ENCODE measurements around the gene MRPL46.
A peak's percentile ranks its signal among the peaks of the same experiment; 100 is the strongest.

The MRPL46 gene

GRCh38 chr15:88467073-88467934 lies at the start of gene MRPL46, which contains the start of gene MRPS11:
Gene MRPL46, minus strand, starts transcription at chr15:88467388. Its CDS starts 11 bp downstream, at chr15:88467377.
Gene MRPS11, plus strand, starts transcription at chr15:88467708. Its CDS starts 10 bp downstream, at chr15:88467718.
- peak; percentile 95 for DNase-seq

- no peak for DNase-seq
Observed at GRCh38 chr15:88513195-88513594, 46.0 kb upstream of the MRPL46 start.

DNA sequence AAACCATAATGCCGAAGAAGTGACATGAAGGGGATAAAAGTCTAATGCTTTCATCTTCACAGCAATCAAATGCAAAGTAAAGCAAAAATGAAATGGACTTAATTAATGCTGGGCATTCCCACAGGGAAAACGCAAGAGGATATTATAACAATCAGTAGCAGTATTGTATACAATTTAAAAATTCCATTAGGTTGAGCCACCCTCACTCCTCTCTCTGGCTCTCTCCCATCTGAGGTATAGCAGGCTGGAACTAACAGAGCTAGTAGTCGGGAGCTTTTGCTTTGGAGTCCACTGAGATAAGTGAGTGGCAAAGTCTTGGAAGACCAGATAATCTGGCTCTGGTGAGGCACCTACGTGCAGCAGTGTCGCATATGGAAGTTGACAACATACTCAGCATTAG lies 45.4 kb upstream of the MRPL46 start:
- no peak for DNase-seq

DNA sequence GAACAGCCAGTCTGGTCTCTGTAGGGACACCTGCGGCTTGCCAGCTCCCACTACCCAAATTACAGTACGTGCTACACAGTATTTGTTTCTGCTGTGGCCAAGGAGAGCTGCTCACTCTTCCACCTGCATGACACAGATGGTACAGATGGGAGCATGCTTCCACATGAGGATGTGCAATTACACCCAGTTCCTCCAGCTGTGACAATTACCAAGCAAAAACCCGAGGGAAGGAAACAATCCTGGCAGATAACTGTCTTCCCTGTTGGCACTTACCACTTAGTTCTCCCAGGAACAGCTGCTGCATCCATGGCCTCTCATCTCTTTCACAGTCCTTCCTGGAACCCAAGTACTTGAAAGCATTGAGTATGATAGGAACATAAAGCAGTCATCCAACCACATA lies 44.9 kb upstream of the MRPL46 start:
- DNase-seq, result no peak

DNA sequence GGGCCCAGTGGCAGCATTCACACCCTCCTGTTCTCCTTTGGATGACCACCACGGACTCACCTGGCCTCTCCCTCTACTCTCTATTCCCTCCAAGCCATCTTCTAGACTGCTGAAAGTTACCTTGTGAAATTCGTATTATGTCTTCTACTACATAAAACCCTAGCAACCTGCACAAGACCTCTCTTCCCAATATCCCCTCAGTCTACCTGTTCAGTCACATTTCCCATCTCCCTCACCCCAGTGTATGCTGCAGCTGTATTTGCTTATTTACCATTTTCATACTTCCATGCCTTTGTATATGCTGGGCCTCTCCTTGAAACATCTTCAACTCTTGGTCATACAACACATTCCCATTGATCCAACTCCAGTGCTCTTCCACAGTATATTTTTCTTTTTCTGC lies 44.0 kb upstream of the MRPL46 start:
- DNase-seq, result no peak

DNA sequence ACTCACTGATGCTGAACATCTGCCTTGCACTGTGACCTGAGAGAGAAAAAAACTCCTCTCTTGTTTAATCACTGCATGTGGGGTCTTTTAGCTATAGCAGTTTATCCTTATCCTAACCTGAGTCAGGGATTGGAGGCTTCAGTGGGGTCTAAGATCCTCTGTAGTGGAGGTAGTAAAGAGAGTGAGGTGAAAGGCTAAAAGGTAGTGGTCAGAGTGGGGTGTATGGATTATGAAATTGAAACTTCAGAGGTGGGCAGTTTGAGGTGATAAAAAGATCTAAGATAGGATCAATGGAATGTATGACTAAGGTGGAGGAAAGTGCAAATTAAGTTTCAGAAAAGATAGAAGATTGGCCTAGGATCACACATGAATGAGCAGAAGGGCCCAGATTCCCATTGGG lies 42.8 kb upstream of the MRPL46 start:
- DNase-seq, result no peak

GRCh38 chr15:88509321-88509720 lies 42.1 kb upstream of the MRPL46 start:
- DNase-seq, result no peak

GRCh38 chr15:88506628-88507027 lies 39.4 kb upstream of the MRPL46 start:
- DNase-seq, result no peak

DNA sequence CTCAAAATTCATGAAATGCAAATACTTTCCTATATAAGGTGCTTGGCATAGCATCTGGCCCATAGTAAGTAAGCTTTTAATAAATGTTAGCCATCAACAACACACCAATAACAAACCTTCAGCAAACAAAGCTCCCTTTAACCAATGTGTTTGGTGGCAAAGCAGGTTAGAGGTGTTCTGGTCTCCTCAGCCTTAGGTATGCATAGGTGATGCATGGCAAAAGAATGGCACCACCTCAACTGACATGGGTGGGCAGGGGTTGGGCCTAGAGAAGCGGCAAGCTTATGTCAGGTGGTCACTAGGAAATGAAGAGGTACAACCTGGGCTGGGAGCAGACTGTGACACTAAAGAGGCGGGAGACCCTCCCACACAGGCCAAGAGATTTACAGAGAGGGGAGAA lies 38.5 kb upstream of the MRPL46 start:
- DNase-seq, result no peak

DNA sequence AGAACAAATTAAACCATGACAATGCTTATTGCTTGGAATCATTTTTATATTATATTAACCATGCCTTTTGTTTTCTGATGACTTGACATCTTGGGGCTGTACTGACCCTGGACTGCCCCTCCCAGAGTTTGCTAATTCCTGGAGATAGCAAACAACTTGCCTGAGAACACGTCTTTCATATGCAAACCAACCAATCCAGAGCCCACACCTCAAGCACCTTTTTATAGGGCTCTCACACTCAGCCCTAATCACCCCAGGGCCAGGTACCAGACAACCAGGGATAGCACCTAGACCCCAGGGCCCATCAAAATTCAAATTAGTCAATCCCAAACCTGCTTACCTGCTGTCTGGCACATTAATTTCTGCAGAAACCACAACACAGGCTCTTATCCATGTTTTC lies 37.3 kb upstream of the MRPL46 start:
- DNase-seq, result no peak

DNA sequence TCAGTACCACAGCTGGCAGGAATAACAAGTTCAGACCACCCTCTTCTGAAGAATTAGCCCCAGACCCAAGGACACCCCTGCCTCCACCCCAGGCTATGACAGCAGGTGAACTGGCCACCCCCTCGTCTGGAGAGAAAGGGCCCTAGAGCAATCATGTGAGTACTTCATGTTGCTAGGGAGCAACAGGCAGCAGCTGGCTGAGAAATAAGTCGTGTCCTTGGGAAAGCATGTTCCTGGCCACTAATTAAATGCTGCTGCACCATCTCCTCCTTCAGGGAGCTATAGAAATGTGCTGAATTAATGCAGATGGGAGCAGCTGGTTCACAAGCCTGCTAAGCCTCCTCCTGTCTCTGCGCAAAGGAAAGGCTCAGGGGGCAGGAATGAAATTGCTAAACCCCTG lies 31.8 kb upstream of the MRPL46 start:
- DNase-seq, result peak; percentile 97

- DNase-seq, result no peak
Observed at GRCh38 chr15:88497109-88497765, 30.0 kb upstream of the MRPL46 start.

GRCh38 chr15:88493844-88494243 lies 26.7 kb upstream of the MRPL46 start:
- DNase-seq, result peak; percentile 99

DNA sequence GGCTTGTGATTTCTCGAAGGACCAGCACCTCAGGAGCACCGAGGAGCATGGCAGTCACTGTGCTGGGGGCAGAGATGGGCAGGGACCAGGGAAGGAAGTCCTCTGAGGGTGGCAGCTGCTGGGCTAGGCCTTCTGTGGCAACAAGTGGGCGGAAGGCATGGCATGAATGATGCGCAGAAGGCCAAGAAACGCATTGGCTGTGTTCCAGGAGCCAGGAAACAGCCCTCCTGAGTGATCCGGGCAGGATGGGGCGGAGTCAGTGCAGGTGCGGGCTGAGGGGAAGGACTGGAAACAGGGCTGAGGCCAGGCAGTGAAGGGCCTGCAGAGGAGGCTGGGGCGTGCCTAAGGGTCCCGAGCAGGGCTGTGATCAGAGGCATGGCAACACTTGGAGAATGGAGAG lies 24.0 kb upstream of the MRPL46 start:
- DNase-seq, result no peak

DNA sequence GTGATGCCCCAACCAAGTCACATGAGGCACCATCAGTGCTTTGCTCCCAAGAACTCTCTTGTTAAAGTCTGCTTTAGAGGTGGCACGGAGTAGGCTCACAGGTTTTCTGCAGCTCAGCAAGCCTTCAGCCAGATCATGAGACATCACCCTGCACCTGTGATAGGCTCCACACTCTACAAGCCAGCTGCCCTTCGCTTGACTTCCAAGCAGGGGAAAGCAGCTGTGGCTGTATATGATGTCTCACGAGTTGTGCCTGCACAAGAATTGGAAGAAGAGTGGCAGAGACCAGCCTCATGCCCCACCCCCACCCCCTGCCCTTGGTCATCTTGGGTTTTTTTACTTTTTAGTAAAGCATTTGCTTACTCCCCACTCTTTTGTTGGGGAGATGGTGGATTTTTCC lies 22.8 kb upstream of the MRPL46 start:
- DNase-seq, result no peak

DNA sequence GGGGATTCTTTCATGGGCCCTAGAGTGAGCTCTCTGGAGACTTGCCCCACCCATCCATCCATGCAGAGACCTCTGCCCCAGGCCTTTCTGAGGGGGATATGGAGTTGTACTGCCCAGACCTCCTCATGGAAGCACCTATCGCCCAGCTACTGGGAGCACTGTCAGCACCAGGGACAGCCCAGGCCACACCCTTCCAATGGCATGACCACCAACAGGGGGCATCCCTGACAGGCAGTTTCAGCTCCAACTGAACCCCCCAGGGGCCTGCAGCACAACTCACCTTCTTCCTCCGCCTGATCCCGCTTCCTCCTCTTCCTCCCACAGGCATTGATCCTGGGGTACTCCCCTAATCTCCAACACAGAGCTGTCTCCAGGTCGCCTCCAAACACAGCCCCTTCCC lies 22.1 kb upstream of the MRPL46 start:
- DNase-seq, result no peak

- DNase-seq, result peak; percentile 53
Observed at GRCh38 chr15:88487796-88488523, 20.8 kb upstream of the MRPL46 start.

DNA sequence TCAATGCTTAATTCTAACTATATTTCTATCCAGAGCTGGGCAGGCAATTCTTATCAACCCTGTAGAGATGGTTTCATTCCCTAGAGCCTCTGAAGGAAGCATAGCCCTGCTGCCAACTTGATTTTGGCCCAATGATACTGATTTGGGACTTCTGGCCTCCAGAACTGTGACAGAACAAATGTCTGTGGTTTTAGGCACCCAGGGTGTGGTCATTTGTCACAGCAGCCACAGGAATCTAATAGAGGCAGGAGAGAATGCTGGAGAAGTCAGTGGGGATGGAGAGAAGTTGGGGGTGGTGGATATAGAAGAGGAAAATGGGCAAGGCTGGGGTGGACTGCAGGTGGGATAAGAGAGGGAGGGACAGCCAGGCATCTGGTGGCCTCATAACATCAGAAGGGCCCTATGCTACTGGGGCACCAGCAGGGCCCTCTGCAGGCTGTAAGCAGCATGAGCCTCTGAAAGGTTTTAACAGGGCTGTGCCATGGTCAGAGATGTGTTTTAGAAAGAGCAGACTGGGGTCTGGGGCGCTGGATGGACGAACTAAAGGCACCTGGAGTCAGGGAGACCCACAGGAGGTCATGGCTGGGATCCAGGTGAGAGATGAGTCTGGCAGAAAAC lies 20.1 kb upstream of the MRPL46 start:
- DNase-seq, result peak; percentile 55

DNA sequence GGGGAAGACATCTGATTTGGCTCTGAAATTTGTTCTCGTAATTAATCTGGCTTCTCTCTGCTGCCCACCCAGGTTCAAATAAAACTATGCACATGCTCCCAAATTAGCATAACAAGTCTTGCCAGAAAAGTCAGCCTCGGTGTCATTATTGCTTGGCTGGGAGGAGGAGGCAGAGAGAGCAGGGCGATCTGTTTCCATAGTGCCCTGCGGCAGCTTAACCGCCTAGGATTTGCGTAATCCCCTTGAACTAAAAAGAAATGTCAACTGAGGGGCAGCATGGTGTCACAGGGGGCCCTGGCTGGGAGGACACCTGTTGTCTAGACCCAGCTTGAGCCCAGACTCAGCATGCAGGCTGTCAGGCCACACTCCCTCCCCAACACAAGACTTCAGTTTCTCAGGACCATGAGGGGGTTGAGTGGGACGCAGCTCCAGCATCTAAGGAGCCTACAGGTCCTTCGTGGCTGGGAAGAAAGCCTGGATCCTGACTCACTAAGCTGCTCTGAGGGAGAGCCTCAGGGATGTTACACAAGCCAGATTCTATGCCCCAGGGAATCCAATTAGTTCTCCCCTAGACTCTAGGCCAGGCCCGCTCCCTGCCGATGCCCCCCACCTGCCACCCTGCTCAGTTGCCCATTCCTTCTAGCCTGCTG lies 17.6 kb upstream of the MRPL46 start:
- DNase-seq, result peak; percentile 100

DNA sequence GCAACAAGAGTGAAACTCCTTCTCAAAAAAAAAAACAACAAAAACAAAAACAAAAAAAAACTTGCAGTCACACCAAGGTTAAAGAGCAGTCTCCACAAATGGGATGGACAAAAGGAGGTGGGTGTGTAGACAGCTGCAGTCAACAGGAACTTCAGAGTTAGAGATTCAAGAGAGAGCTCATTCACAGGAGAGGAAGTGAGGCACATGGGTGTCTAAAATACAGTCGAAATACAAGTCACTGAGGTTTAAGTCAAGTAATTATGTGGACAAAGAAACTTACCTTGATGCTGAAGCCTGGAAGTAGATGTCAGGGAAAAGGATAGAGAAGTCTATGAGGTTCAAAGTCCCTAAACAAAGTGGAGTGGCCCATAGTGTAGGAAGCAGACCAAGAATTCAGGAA lies 15.1 kb upstream of the MRPL46 start:
- DNase-seq, result no peak

DNA sequence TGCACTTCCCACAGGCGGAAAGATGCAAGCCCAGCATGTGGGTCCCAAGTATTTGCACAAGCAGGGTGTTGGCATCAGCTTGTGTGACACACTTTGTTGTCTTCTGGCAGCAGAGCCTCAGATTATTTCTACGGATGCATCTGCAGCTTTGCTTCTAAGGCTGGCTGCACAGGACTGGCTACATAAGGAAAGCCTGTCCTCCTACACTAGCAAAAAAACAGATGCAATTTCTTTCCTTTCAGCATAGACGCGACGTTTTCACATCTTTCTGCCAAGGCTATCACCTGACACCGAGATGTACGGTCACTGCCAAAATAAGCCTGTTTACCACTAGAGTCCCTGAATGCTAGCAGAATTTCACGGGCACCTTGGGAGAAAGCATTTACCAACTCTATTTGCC lies 13.8 kb upstream of the MRPL46 start:
- DNase-seq, result no peak

DNA sequence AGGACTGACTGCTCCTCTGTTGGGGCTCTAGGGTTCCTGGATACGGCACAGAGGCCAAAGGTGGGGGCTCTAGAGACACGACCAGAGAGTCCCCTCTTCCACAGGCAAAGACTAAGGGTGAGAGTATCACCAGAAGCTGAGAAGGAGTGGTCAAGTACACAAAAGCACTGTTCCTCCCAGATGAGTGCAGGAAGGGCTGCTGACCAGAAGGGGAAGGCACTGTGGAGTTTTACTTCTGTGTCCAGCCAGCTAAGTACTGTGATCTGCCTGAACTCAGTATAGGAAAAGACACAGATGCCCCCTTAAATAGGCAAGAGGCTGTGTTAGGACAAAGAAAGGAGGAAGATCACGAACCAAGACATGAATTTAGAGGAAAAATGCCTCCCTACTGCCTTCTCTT lies 12.0 kb upstream of the MRPL46 start:
- DNase-seq, result peak; percentile 34

GRCh38 chr15:88477904-88478303 lies 10.7 kb upstream of the MRPL46 start:
- DNase-seq, result no peak

Measured in NCI-H82 (cell line).